Activated CD4-positive, alpha-beta T cell treated with anti-CD3 and anti-CD28 coated beads, Interleukin-2, amount 50 U/mL, for 16 hours (primary cell): ENCODE measurements around the gene KIAA1755.

Experiments
- DNase-seq: peaks from one replicate; pipeline ENCODE4 v3.0.0-alpha.2; 2020

The KIAA1755 gene, protein sequence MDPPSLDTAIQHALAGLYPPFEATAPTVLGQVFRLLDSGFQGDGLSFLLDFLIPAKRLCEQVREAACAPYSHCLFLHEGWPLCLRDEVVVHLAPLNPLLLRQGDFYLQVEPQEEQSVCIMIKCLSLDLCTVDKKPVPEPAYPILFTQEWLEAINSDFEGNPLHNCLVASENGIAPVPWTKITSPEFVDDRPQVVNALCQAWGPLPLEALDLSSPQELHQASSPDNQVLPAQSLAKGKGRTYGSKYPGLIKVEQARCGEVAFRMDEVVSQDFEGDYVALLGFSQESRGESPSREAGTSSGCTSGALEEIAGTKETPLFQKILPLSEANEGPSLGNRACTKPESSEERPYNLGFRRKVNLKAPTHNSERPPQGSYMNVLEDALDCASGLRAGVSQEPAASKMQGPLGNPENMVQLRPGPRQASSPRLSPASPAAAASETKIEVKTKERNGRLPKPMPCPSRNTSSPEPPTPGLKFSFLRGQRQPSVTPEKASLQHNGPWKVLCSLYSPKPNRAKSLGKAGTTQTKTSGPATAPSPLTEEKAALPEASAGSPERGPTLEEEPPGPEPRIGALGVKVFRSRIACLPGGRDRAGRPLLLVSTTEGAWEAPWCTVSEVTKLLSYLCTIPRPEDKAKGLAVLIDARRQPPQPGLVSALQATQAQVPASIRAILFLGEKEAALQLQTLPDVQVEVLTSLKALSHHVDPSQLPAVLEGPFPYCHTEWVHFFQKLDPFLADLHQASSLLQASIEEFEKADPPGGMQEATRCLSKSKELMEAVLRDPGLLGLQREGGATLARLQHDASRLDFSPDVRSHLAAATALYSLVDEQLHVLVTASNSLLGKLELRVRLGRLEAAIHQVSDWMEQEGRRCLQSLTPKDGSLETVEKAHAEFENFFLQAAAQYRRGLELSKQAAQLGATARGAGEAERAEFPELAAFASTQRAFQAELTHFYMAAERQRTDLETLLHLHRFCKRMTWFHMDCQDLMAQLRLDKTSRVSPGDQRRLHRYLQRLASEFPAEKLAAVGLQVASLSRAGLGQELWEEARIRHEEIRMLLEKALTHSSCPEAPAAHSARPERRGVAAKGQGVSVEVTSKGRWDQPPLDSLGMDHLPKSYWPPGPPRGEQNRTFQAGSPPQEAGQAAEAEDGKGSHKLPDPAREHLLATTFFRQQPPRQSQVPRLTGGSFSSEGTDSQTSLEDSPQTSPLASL

DNA sequence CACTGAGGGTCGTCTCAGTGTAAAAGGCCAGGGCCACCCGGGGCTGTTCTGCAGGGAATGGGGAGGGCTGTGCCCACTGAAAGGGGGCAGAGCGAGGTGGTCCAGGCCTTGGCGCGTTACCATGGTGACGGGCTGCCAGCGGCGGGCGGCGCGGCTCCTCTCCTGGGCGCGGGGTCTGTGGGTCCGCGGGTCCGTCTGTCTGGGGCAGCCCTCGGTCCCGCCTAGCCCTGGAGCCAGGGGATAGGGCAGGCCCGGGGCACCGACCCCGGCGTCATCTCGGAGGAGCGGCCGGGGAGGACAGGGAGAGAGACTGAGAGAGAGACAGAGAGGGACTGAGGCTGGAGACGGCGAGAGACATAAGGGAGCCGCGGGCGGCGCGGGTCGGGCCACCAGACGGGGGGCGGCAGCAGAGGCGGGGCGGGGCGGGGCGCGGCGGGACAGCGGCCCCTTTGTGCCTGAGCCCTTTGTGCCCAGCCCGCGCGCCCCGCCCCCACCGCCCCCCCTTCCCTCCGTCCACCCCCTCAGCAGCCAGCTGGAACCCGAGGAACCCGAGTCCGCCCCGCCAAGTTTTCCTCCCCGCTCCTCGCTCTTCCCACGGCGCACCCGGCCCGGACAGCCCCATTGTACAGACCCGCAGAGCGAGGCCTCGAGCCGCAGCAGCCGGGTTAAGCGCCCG, at the start of gene KIAA1755:
Gene KIAA1755 (minus strand): TSS at position 358 of the 676 bp plus-strand sequence. CDS start 235 bp downstream, at position 123.
- DNase-seq: no peak

- no peak for DNase-seq
Observed at GRCh38 chr20:38308447-38308846, 47.9 kb upstream of the KIAA1755 start.

DNA sequence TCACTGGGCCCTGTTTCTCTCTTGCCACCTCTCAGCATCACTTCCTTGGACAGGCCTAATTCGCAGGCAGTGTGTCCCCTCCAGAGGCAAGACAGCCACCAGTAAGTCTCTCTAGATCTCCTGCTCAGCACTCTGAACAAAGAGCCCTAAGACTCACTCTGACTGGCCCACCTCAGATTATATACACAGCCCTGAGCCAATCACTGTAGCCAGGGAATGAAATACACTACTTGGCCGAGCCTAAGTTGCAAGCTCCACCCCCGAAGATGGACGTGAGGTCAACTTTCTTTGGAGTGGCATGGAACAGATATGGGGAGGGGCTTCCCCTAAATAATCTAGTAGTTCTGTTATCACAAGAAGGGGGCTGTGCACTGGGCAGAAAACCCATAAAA, 47.5 kb upstream of the KIAA1755 start:
- no peak for DNase-seq

- DNase-seq: no peak
Observed at GRCh38 chr20:38307371-38308046, 47.0 kb upstream of the KIAA1755 start.

GRCh38 chr20:38306379-38306778, 45.8 kb upstream of the KIAA1755 start:
- DNase-seq: no peak

DNA sequence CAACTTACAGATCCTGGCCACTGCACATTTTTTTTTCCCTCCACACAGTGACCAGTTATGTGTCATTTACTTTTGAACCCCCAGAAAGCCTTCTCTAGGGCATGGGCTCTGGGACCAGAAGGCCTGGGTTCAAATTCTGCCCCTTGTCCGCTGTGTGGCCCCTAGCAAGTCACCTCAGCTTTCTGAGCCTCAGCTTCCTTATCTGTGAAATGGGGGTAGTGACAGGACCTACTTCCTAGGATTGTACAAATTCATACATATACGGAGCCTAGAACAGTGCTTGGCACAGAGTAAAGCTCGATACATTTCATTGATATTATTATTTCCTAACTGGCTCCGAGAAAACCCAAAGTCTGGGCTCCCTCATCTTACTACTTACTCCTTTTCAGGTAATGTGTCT, 45.0 kb upstream of the KIAA1755 start:
- DNase-seq: no peak

- peak; percentile 39 for DNase-seq
Observed at GRCh38 chr20:38304845-38305447, 44.4 kb upstream of the KIAA1755 start.

- peak; percentile 5 for DNase-seq
Observed at GRCh38 chr20:38303908-38304379, 43.4 kb upstream of the KIAA1755 start, which contains the start of gene BPI. TSS of gene BPI (plus strand) at chr20:38304156. CDS start at chr20:38304224, 68 bp downstream.

- DNase-seq: no peak
Observed at GRCh38 chr20:38302786-38303185, 42.3 kb upstream of the KIAA1755 start.

DNA sequence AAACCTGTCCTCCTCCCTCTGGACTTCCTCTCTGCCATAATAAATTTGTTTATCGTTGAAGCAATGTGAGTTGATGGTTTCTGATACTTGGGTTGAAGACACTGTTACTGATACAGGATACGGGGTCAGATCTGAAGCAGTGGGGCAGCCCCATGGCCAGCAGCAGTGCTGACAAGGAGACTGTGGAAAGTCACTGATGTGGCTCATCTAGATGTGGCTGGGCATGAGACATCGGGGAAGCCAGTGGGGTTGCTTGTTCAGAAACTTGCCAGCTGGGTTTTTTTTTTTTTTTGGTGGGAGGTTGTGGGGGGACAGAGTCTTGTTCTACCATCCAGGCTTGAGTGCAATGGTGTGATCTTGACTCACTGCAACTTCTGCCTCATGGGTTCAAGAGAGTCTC, 40.8 kb upstream of the KIAA1755 start:
- no peak for DNase-seq

- DNase-seq: no peak
Observed at GRCh38 chr20:38300438-38300837, 39.9 kb upstream of the KIAA1755 start.

DNA sequence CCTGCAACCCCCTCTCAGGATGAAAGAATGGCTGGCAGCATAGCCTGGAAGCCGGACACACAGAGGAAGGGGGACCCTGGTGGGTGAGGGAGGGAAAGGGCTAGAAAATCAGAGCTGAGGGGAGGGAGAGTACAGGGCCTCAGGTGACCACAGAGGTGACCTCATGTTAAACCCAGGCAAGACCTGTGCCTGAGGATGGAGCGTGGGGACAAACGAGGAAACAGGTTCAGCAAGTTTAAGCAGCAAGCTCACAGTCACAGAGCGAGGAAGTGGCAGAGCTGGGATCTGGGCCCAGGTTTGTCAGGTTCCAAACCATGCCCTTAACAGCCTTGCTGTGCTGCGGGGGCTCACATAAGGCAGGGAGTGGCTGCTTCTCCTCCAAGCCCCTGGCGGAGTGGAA, 39.4 kb upstream of the KIAA1755 start:
- no peak for DNase-seq

- DNase-seq: no peak
Observed at GRCh38 chr20:38298768-38299288, 38.3 kb upstream of the KIAA1755 start.

GRCh38 chr20:38297916-38298674, 37.6 kb upstream of the KIAA1755 start:
- no peak for DNase-seq

DNA sequence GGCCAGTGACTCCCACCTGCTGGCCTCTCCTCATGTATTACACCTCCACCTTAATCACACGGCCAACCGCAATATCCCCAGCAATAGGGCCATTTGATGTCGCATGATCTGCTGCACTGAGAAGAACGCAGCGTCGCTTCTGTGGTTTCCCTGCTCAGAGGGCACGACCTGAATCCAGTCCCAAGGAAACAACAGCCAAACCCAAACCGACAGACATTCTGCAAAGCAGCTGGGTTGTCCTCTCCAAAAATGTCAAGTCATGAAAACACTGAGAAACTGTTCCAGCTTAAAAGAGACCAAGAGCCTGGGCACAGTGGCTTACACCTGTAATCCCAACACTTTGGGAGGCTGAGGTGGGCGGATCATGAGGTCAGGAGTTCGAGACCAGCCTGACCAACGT, 35.9 kb upstream of the KIAA1755 start:
- DNase-seq: no peak

DNA sequence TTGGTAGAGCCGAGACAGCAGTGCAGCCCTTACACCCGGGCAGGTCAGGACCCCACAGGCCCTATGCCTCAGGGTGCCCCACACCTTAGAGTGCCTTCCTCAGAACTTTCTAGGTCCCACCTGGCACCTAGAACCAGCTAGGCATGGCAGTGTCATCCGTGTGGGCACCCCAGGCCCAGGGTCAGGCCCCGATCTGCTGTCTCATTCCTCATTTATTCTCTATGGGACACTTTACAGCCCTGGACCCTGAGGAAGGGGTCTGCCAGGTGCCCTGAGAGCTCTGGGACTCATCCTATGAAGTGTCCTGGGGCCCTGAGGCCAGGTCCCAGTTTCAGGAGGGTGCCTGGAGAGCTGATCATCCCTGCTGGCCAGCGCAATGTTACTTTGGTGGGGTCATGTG, 35.3 kb upstream of the KIAA1755 start:
- DNase-seq: no peak

DNA sequence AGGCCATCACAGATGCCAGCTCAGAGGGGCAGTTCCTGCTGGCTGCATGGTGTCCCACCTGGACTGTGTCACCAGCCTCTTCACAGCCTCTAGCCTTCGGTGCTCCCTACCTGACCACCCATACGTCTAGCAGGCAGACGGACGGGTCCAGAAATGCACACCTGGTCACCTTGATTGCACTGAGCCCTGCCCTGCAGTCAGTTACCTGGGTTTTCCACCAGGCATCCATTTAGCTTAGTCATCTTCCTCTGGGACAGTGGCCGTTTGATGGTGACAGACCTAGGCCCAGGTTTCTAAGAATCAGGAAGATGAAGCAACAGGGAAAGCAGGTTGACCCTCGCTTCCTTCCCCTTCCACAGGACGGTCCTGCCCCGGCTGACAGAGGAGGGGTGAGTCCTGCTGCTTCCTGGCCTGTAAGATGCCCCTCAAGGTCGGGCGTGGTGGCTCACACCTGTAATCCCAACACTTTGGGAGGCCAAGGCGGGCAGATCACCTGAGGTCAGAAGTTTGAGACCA, 33.6 kb upstream of the KIAA1755 start:
- no peak for DNase-seq

- no peak for DNase-seq
Observed at GRCh38 chr20:38293491-38294065, 33.0 kb upstream of the KIAA1755 start.

DNA sequence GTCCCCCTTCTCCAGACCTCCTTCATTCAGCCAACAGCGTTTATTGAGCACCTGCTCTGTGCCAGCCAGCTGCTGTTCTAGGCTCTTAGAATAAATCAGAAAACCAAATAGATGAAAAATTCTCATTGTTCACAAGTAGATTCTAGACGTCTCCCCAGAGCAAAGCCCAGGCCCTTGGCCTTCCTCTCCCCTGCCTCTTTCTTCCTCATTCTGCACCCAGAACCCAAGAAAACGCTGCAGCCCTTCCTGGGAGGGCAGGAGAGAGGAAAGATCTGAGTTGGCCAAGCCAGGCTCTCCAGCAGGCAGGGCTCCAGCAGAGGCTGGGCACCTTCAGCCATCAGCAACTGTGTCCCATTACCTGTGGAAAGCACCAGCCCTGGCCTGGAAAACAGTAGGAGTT, 31.4 kb upstream of the KIAA1755 start:
- DNase-seq: no peak
